Loucy (cell line): ENCODE data around the gene MRPL16.

Source experiments
- H2AFZ ChIP-seq: fragments of 200-600 bp; sonication (generic); 2 replicates; pipeline ENCODE4 v1.6.0; 2016; ENCODE audit warnings: antibody characterized with exemption, mild to moderate bottlenecking, low read length, moderate library complexity
- H3F3A ChIP-seq: fragments of 200-600 bp; 2 replicates; pipeline ENCODE4 v1.6.0; 2016; ENCODE audit warnings: antibody characterized with exemption, low read depth, mild to moderate bottlenecking
- H3K27me3 ChIP-seq: fragments of 200-600 bp; sonication (generic); 2 replicates; pipeline ENCODE4 v1.6.1; 2014; ENCODE audit warnings: low read length, mild to moderate bottlenecking; ENCODE audit not compliant: insufficient read depth, poor library complexity, severe bottlenecking
- H3K36me3 ChIP-seq: fragments of 200-600 bp; sonication (generic); 2 replicates; pipeline ENCODE4 v1.6.1; 2016; ENCODE audit warnings: low read length; ENCODE audit not compliant: insufficient read depth
- H3K4me1 ChIP-seq: fragments of 200-600 bp; sonication (generic); 2 replicates; pipeline ENCODE4 v1.5.1; 2014; ENCODE audit warnings: low read length, mild to moderate bottlenecking; ENCODE audit not compliant: insufficient read depth, poor library complexity, severe bottlenecking
- H3K4me2 ChIP-seq: fragments of 200-600 bp; sonication (generic); 2 replicates; pipeline ENCODE4 v1.6.0; 2014; ENCODE audit warnings: antibody characterized with exemption, low read length, low read depth, mild to moderate bottlenecking; ENCODE audit not compliant: poor library complexity, severe bottlenecking
- H3K4me3 ChIP-seq: fragments of 200-600 bp; sonication (generic); 2 replicates; pipeline ENCODE4 v1.5.1; 2014; ENCODE audit warnings: low read length, mild to moderate bottlenecking, mixed read lengths; ENCODE audit not compliant: poor library complexity, severe bottlenecking
- H3K79me2 ChIP-seq: fragments of 200-600 bp; sonication (generic); 2 replicates; pipeline ENCODE4 v1.6.1; 2014; ENCODE audit warnings: low read length; ENCODE audit not compliant: insufficient read depth
- H3K9ac ChIP-seq: fragments of 200-600 bp; sonication (generic); 2 replicates; pipeline ENCODE4 v1.6.0; 2014; ENCODE audit warnings: mild to moderate bottlenecking, low read depth, low read length, moderate library complexity; ENCODE audit not compliant: poor library complexity, severe bottlenecking
- H3K9me2 ChIP-seq: fragments of 200-600 bp; sonication (generic); replicated peaks from 2 replicates; pipeline ENCODE4 v1.6.1; 2016; ENCODE audit warnings: low read depth, low read length, mixed read lengths
- H3K9me3 ChIP-seq: fragments of 200-600 bp; sonication (generic); 2 replicates; pipeline ENCODE4 v1.6.1; 2014; ENCODE audit warnings: mild to moderate bottlenecking, antibody characterized with exemption, low read length, low read depth; ENCODE audit not compliant: insufficient read depth
- H4K20me1 ChIP-seq: fragments of 200-600 bp; sonication (generic); 2 replicates; pipeline ENCODE4 v1.6.0; 2014; ENCODE audit warnings: antibody characterized with exemption, low read length, mild to moderate bottlenecking; ENCODE audit not compliant: insufficient read depth, poor library complexity, severe bottlenecking
- EZH2phosphoT487 ChIP-seq: fragments of 200-600 bp; IDR thresholded peaks from 2 replicates; pipeline ENCODE4 v1.6.1; 2018; ENCODE audit warnings: antibody characterized with exemption, mild to moderate bottlenecking, moderate library complexity, borderline replicate concordance
- TF ChIP-seq, protein P1 (sequence below): fragments of 200-600 bp; sonication (generic); conservative IDR thresholded peaks from 2 replicates; pipeline ENCODE4 v1.5.1; 2014; ENCODE audit warnings: mild to moderate bottlenecking, antibody characterized with exemption, low read length

MRPL16 gene

DNA sequence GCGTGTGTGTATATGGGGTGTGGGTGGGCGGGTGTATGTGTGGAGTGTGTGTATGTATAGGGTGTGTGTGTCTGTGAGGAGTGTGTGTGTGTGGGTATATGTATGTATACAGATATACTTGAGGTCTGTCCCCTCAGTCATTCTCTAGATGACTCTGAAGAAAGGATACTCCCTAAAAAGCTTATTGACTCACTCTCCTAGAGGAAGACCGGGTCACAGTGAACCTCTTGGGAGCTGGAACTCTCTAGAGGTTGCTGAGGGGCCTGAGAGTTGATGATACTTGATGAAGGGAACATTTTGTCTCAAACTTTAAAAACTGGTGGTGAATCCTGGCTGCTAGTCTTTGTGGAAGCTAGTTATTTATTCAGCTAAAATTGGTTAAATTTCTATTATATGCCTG lies 40.3 kb downstream of the MRPL16 start:
- peaks cover 6% of the 10 kb centered on the region; the same call in 1 of the 2 replicates for H3F3A ChIP-seq
- no peaks in the 10 kb centered on the region for H3K79me2 ChIP-seq
- H3K4me3 ChIP-seq, result no peak overlapping the region
- H2AFZ ChIP-seq, result no peak overlapping the region
- no peak overlapping the region for H3K9ac ChIP-seq
- peaks cover 51% of the 10 kb centered on the region for H3K4me1 ChIP-seq
- no peak for TF ChIP-seq EZH2phosphoT487
- TF ChIP-seq, protein P1, sequence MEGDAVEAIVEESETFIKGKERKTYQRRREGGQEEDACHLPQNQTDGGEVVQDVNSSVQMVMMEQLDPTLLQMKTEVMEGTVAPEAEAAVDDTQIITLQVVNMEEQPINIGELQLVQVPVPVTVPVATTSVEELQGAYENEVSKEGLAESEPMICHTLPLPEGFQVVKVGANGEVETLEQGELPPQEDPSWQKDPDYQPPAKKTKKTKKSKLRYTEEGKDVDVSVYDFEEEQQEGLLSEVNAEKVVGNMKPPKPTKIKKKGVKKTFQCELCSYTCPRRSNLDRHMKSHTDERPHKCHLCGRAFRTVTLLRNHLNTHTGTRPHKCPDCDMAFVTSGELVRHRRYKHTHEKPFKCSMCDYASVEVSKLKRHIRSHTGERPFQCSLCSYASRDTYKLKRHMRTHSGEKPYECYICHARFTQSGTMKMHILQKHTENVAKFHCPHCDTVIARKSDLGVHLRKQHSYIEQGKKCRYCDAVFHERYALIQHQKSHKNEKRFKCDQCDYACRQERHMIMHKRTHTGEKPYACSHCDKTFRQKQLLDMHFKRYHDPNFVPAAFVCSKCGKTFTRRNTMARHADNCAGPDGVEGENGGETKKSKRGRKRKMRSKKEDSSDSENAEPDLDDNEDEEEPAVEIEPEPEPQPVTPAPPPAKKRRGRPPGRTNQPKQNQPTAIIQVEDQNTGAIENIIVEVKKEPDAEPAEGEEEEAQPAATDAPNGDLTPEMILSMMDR, result no peak
- H3K27me3 ChIP-seq, result no peaks in the 10 kb centered on the region
- H3K9me2 ChIP-seq, result no peaks in the 10 kb centered on the region
- no peak overlapping the region for H3K4me2 ChIP-seq
- no peaks in the 10 kb centered on the region for H3K9me3 ChIP-seq
- H4K20me1 ChIP-seq, result no peaks in the 10 kb centered on the region
- H3K36me3 ChIP-seq, result peaks cover 4% of the 10 kb centered on the region; the same call in 1 of the 2 replicates

DNA sequence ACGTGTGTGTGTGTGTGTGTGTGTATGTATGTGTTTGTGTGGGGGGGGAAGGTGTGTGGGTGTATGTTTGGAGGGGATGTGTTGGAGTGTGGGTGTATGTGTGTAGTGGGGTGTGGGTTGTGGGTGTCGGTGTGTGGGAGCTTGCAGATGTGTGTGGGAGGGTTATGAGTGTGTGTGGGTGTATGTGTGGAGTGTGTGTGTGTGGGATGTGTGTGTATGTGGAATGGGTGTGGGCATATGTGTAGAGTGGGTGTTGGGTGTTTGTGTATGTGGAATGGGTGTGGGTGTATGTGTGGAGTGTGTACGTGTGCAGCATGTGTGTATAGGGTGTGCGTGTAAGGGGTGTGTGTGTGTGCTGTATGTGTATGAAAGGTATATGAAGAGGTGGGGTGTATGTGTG lies 40.8 kb downstream of the MRPL16 start:
- H3K36me3 ChIP-seq, result peaks cover 4% of the 10 kb centered on the region; the same call in 1 of the 2 replicates
- peaks cover 51% of the 10 kb centered on the region for H3K4me1 ChIP-seq
- no peaks in the 10 kb centered on the region for H3K27me3 ChIP-seq
- H3K9me2 ChIP-seq, result no peaks in the 10 kb centered on the region
- H2AFZ ChIP-seq, result no peak overlapping the region
- no peaks in the 10 kb centered on the region for H3K9me3 ChIP-seq
- no peak overlapping the region for H3K4me3 ChIP-seq
- TF ChIP-seq EZH2phosphoT487, result no peak
- H3F3A ChIP-seq, result peaks cover 6% of the 10 kb centered on the region; the same call in 1 of the 2 replicates
- H3K4me2 ChIP-seq, result no peak overlapping the region
- H3K79me2 ChIP-seq, result no peaks in the 10 kb centered on the region
- H4K20me1 ChIP-seq, result no peaks in the 10 kb centered on the region
- no peak overlapping the region for H3K9ac ChIP-seq

DNA sequence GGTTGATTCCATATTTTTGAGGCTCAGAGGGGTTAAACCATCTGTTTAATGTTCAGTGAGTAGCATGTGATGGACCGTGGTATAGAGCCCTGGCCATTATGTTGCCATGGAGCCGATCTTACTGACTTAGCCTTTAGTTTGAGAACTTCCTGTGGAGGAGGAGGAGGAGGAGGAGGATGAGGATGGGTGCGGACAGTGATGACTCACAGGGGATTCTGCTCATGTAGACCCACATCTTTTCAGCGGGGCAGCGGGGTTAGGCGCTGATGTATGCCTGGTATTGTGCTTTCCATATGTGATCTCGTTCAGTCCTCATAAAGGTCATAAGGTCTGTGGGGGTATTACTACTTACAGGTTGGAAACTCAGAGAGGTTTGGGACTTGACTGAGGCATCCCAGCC lies 41.5 kb downstream of the MRPL16 start:
- no peaks in the 10 kb centered on the region for H3K79me2 ChIP-seq
- no peaks in the 10 kb centered on the region for H3K27me3 ChIP-seq
- H3K4me2 ChIP-seq, result no peak overlapping the region
- peaks cover 3% of the 10 kb centered on the region; the same call in 1 of the 2 replicates for H3K36me3 ChIP-seq
- TF ChIP-seq, protein P1, result no peak
- TF ChIP-seq EZH2phosphoT487, result no peak
- H3K4me1 ChIP-seq, result peaks cover 51% of the 10 kb centered on the region
- no peaks in the 10 kb centered on the region for H3K9me2 ChIP-seq
- H3F3A ChIP-seq, result peaks cover 6% of the 10 kb centered on the region; the same call in 1 of the 2 replicates
- no peaks in the 10 kb centered on the region for H3K9me3 ChIP-seq
- H4K20me1 ChIP-seq, result no peaks in the 10 kb centered on the region
- H3K9ac ChIP-seq, result no peak overlapping the region
- H2AFZ ChIP-seq, result no peak overlapping the region
- H3K4me3 ChIP-seq, result no peak overlapping the region

DNA sequence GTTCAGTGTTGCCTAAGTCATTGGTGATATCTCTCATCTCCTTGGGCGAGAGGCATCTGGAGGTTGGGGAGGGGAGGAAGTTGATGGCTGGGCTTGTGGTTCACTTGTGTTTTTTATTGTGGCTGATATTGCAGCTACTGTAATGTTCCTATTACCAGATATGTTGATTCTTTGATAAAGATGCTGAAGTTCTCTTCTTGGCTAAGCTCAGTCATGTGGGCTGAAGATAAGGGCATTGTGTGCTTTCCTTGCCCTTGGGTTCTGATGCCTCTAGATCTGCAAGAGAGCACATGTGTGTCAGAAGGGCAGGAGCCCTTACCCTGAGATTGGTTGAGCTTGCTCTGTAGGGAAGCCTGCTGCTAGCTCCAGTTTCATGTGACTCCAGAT lies 43.4 kb downstream of the MRPL16 start:
- Histone ChIP-seq H3K79me2 (no peaks in the 10 kb centered on the region), H3K4me2 (peak overlapping the region; percentile 66), H3K27me3 (no peaks in the 10 kb centered on the region), H3K9me2 (no peaks in the 10 kb centered on the region), H2AFZ (no peak overlapping the region), H3K36me3 (no peaks in the 10 kb centered on the region), H3K4me3 (peak overlapping the region; percentile 53), H3K4me1 (peaks cover 41% of the 10 kb centered on the region), H4K20me1 (no peaks in the 10 kb centered on the region), H3K9me3 (no peaks in the 10 kb centered on the region), H3F3A (peaks cover 6% of the 10 kb centered on the region; the same call in 1 of the 2 replicates), H3K9ac (no peak overlapping the region)
- TF ChIP-seq, protein P1, result no peak
- peak; percentile 69 for TF ChIP-seq EZH2phosphoT487
